Astrocyte of the cerebellum (primary cell): Measurements from ENCODE around the gene SEPTIN7.
A peak's percentile ranks its signal among the peaks of the same experiment; 100 is the strongest.

ENCODE experiments used
- DNase-seq: peaks from one replicate; pipeline ENCODE4 v3.0.0-alpha.2; 2011; ENCODE audit warnings: low read depth
- H3K4me3 ChIP-seq: 2 replicates; pipeline ENCODE4 v1.5.1; 2011; ENCODE audit warnings: mild to moderate bottlenecking, low read depth, low read length, moderate library complexity
- CTCF ChIP-seq: IDR thresholded peaks from 2 replicates; pipeline ENCODE4 v1.5.1; 2012; ENCODE audit warnings: low read length, low read depth, moderate library complexity, mild to moderate bottlenecking; ENCODE audit errors: missing control alignments
- in situ Hi-C: cut with HindIII; loops from 2 replicates; pipeline ENCODE4 v1.10.0; 2017; ENCODE audit warnings: low sequenced_read_pairs

SEPTIN7 gene

GRCh38 chr7:35799846-35800717 is 775 bp upstream of the SEPTIN7 start:
- in situ Hi-C loops = no loop called here

GRCh38 chr7:35801392-35802101 is 690 bp downstream of the SEPTIN7 start:
- TF ChIP-seq CTCF = peak; percentile 73
- DNase-seq = peak; percentile 27
- in situ Hi-C loops = no loop called here
- H3K4me3 ChIP-seq = peak overlapping the region; percentile 96

More at GRCh38 chr7:35799846-35800717, 775 bp upstream of the SEPTIN7 start:
- TF ChIP-seq CTCF = no peak
- H3K4me3 ChIP-seq = peak overlapping the region; percentile 96
- DNase-seq = peak; percentile 77

GRCh38 chr7:35802102-35802466 is 1.2 kb downstream of the SEPTIN7 start:
- no peak for DNase-seq
- in situ Hi-C loops = no loop called here
- peak overlapping the region; percentile 96 for H3K4me3 ChIP-seq
- TF ChIP-seq CTCF = no peak

GRCh38 chr7:35802649-35803048 is 1.8 kb downstream of the SEPTIN7 start:
- DNase-seq = no peak
- no peak for TF ChIP-seq CTCF
- peak overlapping the region; percentile 96 for H3K4me3 ChIP-seq
- in situ Hi-C loops = no loop called here

GRCh38 chr7:35804231-35804970 is 3.5 kb downstream of the SEPTIN7 start:
- no peak for DNase-seq
- in situ Hi-C loops = no loop called here
- no peak overlapping the region for H3K4me3 ChIP-seq
- TF ChIP-seq CTCF = no peak

- TF ChIP-seq CTCF = no peak
- in situ Hi-C loops = no loop called here
- no peak for DNase-seq
- no peak overlapping the region for H3K4me3 ChIP-seq
Observed at GRCh38 chr7:35805876-35806275, 5.0 kb downstream of the SEPTIN7 start.
